ENCODE data around the gene PPP2R2C.

The PPP2R2C gene

GRCh38 chr4:6369035-6369434 lies 103.4 kb downstream of the PPP2R2C start:
- DNase-seq (ENCODE audit: insufficient read length, low spot score) (no peak), FAIRE-seq (no peak)
- TF ChIP-seq POLR2A (IDR thresholded peaks at IDR 0.05; ENCODE audit: low read depth, low read length), result no peak

- FAIRE-seq, result no peak
- DNase-seq (ENCODE audit: insufficient read length, low spot score), result no peak
- TF ChIP-seq POLR2A (IDR thresholded peaks at IDR 0.05; ENCODE audit: low read depth, low read length), result no peak
Measured at GRCh38 chr4:6368601-6369000, 103.8 kb downstream of the PPP2R2C start.

GRCh38 chr4:6368096-6368495 lies 104.3 kb downstream of the PPP2R2C start:
- TF ChIP-seq POLR2A (IDR thresholded peaks at IDR 0.05; ENCODE audit: low read depth, low read length), result no peak
- no peak for FAIRE-seq
- DNase-seq (ENCODE audit: insufficient read length, low spot score), result no peak

GRCh38 chr4:6367371-6367851 lies 105.0 kb downstream of the PPP2R2C start:
- no peak for TF ChIP-seq POLR2A (IDR thresholded peaks at IDR 0.05; ENCODE audit: low read depth, low read length)
- no peak for FAIRE-seq
- DNase-seq (ENCODE audit: insufficient read length, low spot score), result no peak

GRCh38 chr4:6366581-6366980 lies 105.8 kb downstream of the PPP2R2C start:
- no peak for TF ChIP-seq POLR2A (IDR thresholded peaks at IDR 0.05; ENCODE audit: low read depth, low read length)
- FAIRE-seq, result no peak
- no peak for DNase-seq (ENCODE audit: insufficient read length, low spot score)

- FAIRE-seq (no peak), DNase-seq (ENCODE audit: insufficient read length, low spot score) (no peak)
- TF ChIP-seq POLR2A (IDR thresholded peaks at IDR 0.05; ENCODE audit: low read depth, low read length), result no peak
Measured at GRCh38 chr4:6365545-6366086, 106.8 kb downstream of the PPP2R2C start.

GRCh38 chr4:6364581-6364980 lies 107.8 kb downstream of the PPP2R2C start:
- no peak for TF ChIP-seq POLR2A (IDR thresholded peaks at IDR 0.05; ENCODE audit: low read depth, low read length)
- FAIRE-seq (no peak), DNase-seq (ENCODE audit: insufficient read length, low spot score) (no peak)

- DNase-seq (ENCODE audit: insufficient read length, low spot score) (no peak), FAIRE-seq (no peak)
- no peak for TF ChIP-seq POLR2A (IDR thresholded peaks at IDR 0.05; ENCODE audit: low read depth, low read length)
Measured at GRCh38 chr4:6364146-6364545, 108.3 kb downstream of the PPP2R2C start.

GRCh38 chr4:6362896-6363295 lies 109.5 kb downstream of the PPP2R2C start:
- DNase-seq (ENCODE audit: insufficient read length, low spot score) (peak; percentile 35), FAIRE-seq (no peak)

GRCh38 chr4:6362243-6362885 lies 110.0 kb downstream of the PPP2R2C start:
- DNase-seq (ENCODE audit: insufficient read length, low spot score) (no peak), FAIRE-seq (no peak)
- TF ChIP-seq POLR2A (IDR thresholded peaks at IDR 0.05; ENCODE audit: low read depth, low read length), result no peak

More at GRCh38 chr4:6362896-6363295, 109.5 kb downstream of the PPP2R2C start:
- TF ChIP-seq POLR2A (IDR thresholded peaks at IDR 0.05; ENCODE audit: low read depth, low read length), result no peak

GRCh38 chr4:6361076-6361784 lies 111.2 kb downstream of the PPP2R2C start:
- no peak for DNase-seq (ENCODE audit: insufficient read length, low spot score)
- no peak for TF ChIP-seq POLR2A (IDR thresholded peaks at IDR 0.05; ENCODE audit: low read depth, low read length)
- no peak for FAIRE-seq

GRCh38 chr4:6360385-6360784 lies 112.0 kb downstream of the PPP2R2C start:
- no peak for TF ChIP-seq POLR2A (IDR thresholded peaks at IDR 0.05; ENCODE audit: low read depth, low read length)
- no peak for FAIRE-seq
- DNase-seq (ENCODE audit: insufficient read length, low spot score), result no peak

- FAIRE-seq, result no peak
- DNase-seq (ENCODE audit: insufficient read length, low spot score), result no peak
- TF ChIP-seq POLR2A (IDR thresholded peaks at IDR 0.05; ENCODE audit: low read depth, low read length), result no peak
Measured at GRCh38 chr4:6359536-6360308, 112.7 kb downstream of the PPP2R2C start.

- TF ChIP-seq POLR2A (IDR thresholded peaks at IDR 0.05; ENCODE audit: low read depth, low read length), result no peak
- DNase-seq (ENCODE audit: insufficient read length, low spot score) (no peak), FAIRE-seq (no peak)
Measured at GRCh38 chr4:6357476-6357875, 114.9 kb downstream of the PPP2R2C start.

All from H54 (cell line).